ENCODE measurements around the gene NLRX1.
"Not testable (repeated sequence)": the region's sequence is repeated elsewhere in the genome, so short reads cannot be mapped to it uniquely, and the experiment has no call there.

Gene NLRX1

DNA sequence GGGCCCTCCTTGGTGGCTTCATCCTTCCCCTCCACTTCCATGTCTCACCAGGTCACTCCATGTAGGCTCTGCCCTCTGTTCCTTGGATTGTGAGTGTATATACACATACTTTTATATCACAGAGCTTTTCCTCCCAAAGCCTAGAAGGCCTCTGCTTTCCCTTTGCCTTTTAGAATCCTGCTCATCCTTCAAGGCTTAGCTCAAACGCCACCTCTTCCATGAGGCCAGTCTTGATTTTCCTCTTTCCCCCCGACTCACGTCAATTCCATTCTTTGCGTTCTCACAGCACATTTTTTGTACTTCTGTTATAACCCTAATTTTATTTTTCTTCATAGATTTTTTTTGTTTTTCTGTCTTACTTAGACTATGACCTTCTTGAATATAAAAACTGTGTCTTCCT lies 15.9 kb upstream of the NLRX1 start:
- no peak for DNase-seq (ENCODE audit: extremely low read depth in 1 of 2, low read depth in 1 of 2)

DNA sequence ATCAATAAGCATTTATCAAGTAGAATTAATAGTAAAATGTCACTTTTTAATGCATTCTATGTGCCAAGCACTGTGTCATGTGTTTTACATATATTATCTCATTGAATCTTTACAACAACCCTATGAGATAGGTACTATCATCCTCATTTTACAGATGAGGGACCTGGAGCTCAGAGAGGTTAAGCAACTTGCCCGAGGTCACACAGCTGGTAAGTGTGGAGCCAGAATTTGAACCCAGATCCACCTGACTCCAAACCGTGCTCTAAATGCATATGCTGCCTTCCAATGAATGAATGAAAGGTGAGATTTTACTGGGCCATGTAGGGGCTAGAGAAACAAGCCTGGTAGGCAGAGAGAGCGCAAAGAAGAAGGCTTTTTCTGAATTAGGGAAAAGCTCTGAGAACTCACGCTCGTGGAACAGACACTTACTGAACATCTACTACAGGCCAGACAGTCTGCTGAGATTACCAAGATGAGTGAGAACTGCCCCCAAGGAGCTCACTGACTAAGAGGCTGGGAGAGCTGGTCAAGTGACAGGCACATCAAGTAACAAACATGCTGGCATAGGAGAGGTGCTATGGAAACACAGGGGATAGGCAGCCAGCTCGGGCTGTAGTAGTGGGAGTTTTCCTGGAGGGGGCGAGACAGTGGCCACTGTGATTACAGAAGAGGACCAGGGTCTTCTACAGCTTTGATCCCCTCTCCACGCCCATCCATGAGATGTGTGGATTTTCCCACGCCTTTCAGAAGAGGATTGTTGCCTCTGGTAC lies 15.3 kb upstream of the NLRX1 start:
- no peak for DNase-seq (ENCODE audit: extremely low read depth in 1 of 2, low read depth in 1 of 2)

DNA sequence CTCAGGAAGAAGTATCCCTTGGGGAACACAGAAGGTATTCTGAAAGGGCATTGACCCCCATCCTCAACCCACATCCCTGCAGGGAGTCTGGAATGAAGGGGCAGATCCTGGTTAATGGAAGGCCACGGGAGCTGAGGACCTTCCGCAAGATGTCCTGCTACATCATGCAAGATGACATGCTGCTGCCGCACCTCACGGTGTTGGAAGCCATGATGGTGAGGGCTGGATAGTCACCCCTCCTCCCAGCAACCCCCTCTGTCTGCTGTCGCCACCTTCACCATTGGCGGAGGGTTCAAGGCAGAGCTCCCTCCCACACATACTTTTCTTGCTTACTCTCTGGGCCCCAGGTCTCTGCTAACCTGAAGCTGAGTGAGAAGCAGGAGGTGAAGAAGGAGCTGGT lies 14.3 kb upstream of the NLRX1 start:
- DNase-seq (ENCODE audit: extremely low read depth in 1 of 2, low read depth in 1 of 2), result no peak

DNA sequence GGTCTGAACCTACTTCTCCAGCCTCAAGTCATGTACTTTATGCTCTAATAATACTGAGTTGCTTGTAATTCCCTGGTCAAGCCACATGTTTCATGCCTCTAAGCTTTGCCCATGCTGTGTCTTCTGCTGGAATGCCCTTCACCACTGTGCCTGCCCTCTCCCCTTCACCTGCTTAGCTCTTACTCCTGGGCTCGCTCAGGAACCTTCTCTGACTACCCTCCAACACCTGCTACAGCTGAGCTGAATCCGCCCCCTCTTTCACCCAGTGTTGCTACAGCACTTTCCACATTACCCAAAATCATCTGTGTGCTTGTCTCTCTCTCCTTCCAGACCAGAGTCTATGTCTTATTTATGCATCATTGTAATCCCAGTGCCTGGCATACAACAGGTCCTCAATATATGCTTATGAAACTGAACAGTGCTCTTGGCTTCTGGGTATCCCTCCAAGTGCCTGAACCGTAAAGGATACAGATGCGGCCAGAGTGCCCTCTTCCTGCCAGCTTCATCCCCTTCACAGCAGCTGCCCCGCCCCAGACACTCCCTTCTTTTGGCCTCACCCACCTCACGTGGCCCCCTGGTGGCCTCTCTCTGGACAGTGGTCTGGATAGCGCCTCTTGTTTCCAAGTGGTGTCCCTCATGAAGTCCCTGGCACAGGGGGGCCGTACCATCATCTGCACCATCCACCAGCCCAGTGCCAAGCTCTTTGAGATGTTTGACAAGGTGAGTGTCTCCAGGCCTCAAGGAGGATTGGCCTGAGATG lies 12.6 kb upstream of the NLRX1 start:
- DNase-seq (ENCODE audit: extremely low read depth in 1 of 2, low read depth in 1 of 2), result no peak

DNA sequence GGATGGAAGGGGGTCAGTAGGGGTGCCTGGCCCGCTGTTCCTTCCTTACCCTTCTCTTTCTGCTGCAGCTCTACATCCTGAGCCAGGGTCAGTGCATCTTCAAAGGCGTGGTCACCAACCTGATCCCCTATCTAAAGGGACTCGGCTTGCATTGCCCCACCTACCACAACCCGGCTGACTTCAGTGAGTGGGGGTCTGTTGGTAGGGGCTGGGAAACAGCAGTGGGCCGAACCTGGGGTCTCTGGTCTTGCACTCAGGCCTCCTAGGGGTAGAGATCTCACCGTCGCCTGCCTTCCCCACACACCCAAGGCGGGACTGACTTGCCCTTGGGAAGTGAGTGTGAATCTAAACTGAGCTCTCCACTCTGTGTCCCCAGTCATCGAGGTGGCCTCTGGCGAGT lies 12.0 kb upstream of the NLRX1 start:
- DNase-seq (ENCODE audit: extremely low read depth in 1 of 2, low read depth in 1 of 2), result no peak

DNA sequence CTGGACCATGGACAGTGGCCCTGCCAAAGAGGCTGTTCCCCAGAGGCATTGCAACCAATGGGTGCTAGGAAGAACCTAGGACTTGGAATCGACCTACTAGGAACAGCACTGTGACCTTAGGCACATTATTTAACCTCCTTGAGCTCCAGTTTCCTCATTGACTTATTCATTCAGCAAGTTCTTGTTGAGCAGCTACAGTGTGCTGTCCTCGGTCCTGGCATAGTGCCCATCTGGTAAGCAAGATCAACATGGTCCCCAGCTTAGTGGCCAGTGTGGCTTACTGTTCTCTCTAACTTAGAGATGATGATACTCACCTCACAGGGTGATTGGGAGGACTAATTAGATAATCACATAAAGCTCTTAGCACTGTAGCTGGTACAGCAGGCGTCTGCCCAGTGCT lies 11.5 kb upstream of the NLRX1 start:
- no peak for DNase-seq (ENCODE audit: extremely low read depth in 1 of 2, low read depth in 1 of 2)

DNA sequence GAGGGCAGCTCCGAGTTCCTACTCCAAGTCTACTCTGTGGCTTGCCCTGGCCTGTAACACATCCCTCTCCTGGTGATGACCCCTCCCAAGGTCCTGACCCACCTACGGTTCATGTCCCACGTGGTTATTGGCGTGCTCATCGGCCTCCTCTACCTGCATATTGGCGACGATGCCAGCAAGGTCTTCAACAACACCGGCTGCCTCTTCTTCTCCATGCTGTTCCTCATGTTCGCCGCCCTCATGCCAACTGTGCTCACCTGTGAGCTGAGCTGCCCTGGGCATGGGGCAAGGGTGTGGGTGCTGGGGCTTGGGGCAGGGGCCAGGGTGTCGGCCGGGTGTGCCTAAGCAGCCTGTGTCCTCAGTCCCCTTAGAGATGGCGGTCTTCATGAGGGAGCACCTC lies 10.1 kb upstream of the NLRX1 start:
- no peak for DNase-seq (ENCODE audit: extremely low read depth in 1 of 2, low read depth in 1 of 2)

DNA sequence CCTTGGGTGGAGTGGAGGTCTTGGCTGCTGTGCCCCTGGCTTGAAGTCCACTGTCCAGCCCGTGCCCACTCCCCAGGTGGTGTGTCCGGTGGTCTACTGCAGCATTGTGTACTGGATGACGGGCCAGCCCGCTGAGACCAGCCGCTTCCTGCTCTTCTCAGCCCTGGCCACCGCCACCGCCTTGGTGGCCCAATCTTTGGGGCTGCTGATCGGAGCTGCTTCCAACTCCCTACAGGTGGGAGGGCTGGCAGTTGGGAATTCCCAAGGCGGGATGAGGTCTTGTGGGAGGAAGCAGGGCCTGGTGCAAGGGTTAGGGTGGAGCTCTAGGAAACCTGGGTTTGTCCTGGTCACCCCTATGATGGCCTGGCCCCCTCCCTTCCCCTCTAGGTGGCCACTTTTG lies 8.4 kb upstream of the NLRX1 start:
- DNase-seq (ENCODE audit: extremely low read depth in 1 of 2, low read depth in 1 of 2), result no peak

DNA sequence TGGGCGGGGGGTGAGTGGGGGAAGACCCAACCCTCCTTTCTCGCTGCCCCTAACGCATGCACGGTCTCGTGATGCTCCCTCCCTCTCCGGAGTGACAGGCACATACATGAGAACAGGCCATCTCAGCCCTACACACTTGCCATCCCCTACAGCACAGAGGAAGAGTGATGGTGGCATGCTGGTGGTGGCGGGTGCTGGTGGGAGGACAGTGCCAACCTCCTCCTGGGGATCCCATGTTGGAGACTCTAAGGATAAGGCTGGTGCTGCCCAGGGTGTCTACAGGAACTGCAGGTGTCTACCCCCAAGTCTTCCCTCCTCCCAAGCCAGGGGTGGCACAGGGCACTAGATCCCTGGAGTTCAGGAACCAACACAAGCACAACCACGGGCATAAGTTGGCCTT lies 6.7 kb upstream of the NLRX1 start:
- no peak for DNase-seq (ENCODE audit: extremely low read depth in 1 of 2, low read depth in 1 of 2)

DNA sequence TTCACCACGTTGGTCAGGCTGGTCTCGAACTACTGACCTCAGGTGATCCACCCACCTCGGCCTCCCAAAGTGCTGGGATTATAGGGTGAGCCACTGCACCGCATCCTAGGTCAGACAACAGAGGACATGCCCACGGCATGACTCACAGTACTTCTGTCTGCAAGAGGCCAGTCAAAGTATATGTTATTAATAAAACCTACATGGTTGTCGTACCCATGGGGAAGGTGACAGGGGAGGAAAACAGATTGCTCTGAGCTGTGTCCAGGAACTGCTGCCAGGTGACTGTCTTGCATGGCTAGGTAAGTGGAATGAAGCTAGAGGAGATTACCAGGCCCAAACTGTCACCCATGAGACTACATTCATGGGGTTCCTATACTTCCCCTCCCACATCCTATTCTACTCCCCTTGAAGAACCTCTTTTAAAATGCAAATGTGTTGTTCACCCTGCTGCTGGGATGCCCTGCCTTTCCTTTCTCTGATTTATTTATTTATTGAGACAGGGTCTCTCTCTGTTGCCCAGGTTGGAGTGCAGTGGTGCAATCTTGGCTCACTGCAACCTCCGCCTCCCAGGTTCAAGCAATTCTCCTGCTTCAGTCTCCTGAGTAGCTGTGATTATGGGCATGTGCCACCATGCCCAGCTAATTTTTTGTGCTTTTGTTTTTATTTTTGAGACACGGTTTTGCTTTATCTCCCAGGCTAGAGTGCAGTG lies 2.0 kb upstream of the NLRX1 start:
- no peak for DNase-seq (ENCODE audit: extremely low read depth in 1 of 2, low read depth in 1 of 2)

DNA sequence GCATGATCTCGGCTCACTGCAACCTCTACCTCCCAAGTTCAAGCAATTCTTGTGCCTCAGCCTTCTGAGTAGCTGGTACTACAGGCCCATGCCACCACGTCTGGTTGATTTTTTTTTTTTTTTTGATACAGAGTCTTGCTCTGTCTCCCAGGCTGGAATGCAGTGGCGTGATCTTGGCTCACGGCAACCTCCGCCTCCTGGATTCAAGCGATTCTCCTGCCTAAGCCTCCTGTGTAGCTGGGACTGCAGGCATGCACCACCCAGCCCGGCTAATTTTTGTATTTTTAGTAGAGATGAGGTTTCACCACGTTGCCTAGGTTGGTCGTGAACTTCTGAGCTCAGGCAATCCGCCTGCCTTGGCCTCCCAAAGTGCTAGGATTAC lies 1.5 kb upstream of the NLRX1 start:
- DNase-seq (ENCODE audit: extremely low read depth in 1 of 2, low read depth in 1 of 2), result not testable (repeated sequence)

DNA sequence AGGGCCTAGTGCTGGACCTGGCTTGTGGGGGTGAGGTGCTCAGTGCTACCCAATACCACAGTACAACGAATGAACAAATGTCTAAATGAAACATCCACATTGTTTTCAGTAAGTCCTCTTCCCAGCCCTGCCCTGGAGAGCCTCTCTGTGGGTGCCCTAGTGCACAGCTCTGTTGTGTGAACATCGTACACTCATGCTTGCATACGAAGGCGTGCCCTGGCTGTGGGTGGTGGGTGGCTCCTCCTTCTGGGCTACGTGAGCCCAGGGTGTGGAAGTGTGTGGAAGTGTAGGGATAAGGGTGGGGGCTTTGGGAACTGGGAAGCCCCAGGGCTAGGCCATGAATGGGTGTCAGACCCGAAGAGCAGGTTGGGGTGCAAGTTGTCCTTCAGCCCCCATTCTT lies 592 bp upstream of the NLRX1 start:
- no peak for DNase-seq (ENCODE audit: extremely low read depth in 1 of 2, low read depth in 1 of 2)

DNA sequence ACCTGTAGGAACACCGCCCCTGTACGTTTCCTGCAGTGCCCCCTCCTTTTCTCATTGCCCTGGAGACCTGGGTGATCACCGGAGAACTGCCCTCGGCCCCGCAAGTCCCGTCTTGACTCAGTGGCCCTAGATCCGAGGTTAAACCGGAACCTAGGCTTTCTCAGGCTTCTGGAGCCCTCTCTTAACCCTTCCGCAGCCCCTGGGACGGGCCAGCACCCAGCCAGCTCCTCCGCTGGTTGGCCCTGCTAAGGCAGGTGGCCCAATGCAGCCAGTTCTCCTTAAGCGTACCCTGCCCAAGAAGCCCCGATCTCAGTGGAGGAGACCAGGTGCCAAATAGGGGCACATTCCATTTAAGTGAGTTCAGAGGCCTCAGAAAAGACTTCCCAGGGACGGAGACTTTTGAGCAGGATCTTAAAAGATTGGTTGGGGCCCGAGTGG lies 776 bp downstream of the NLRX1 start:
- no peak for DNase-seq (ENCODE audit: extremely low read depth in 1 of 2, low read depth in 1 of 2)

DNA sequence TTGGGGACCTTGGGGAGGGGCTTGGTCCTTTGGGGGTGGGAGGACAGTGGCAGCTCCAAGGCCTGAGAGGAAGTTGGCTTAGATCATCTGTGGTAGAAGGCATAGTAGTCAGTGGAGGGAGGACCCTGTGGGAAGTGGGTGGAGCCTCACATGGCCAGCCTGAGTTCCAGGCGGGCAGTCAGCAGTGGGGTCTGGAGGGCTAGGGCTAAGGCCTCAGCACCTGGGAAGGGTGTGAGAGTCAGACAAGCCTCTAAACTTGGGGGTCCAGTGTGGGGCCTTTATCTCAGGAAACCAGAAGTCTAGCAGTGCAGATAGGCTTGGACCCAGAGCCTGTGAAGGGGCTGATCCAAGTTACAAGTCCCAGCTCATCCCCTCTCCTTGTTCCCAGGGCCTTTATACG lies 4.0 kb downstream of the NLRX1 start:
- DNase-seq (ENCODE audit: extremely low read depth in 1 of 2, low read depth in 1 of 2), result no peak

DNA sequence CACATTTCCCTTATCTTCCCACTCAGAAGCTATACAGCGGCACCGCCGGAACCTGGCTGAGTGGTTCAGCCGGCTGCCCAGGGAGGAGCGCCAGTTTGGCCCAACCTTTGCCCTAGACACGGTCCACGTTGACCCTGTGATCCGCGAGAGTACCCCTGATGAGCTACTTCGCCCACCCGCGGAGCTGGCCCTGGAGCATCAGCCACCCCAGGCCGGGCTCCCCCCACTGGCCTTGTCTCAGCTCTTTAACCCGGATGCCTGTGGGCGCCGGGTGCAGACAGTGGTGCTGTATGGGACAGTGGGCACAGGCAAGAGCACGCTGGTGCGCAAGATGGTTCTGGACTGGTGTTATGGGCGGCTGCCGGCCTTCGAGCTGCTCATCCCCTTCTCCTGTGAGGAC lies 4.9 kb downstream of the NLRX1 start:
- DNase-seq (ENCODE audit: extremely low read depth in 1 of 2, low read depth in 1 of 2), result no peak

DNA sequence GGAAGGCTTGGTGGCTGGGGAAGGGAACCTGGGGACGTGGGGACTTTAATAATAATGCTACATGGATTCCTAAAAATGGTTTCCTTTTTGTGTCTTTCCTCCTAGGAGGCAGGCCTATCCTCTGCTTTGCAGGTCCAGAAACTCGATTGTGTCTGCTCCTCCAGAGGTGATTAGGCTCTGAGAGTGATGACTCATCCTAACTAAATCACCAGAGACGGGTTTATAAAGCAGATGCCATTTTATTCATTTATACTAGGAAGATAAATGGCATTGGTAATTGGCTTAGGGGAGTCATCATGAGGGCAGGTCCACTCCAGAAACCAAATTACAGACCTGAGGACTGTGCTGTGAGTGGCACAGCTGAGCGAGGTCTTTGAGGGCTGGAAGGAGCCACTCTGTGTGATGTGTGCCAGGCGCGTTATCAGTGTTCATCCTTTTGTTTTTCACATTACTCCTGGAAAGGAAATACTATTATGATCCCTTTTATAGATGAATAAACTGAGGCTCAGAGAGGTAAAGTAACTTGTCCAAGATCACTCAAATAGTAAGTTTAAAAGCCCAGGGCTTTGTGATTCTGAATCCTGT lies 7.1 kb downstream of the NLRX1 start:
- DNase-seq (ENCODE audit: extremely low read depth in 1 of 2, low read depth in 1 of 2), result no peak

DNA sequence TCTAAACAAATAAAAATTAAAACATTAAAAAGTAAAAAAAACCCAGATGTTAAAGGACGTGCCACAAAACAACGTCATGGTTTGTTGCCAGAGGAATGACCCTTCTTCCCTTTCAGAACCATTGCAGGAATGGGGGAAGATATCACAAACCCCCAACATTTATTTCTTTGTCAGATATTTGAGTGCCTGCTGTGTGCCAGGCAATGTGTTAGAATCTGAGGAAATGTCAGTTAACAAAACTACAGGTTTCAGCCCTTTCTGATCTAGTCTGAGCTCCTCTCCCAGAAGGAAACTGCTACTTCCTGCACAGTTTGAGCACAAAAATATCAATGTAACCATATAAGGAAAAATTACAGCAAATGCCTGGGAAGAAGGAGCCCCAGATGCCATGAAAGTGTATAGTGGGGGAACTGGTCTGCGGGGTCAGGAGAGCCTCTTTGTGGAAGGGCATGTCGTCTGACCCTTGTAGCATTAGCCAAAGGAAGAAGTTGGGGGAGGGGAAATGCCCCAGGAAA lies 9.7 kb downstream of the NLRX1 start:
- no peak for DNase-seq (ENCODE audit: extremely low read depth in 1 of 2, low read depth in 1 of 2)

DNA sequence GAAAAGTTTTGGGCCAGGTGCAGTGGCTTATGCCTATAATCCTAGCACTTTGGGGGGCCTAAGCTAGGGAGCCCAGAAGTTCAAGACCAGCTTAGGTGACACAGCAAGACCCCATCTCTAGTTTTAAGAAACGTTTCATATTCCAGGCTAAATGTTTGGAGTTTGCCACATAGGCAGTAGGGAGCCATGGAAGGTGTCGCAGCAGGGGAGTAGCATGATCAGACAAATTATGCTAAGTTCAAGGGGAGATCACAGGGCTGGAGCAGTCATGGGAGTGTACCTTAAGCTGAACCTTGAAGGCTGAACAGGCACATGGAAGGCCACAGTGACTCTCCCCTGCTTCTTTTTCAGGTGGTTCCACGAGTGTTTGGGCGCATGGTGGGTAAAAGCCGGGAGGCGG lies 10.8 kb downstream of the NLRX1 start:
- DNase-seq (ENCODE audit: extremely low read depth in 1 of 2, low read depth in 1 of 2), result no peak

DNA sequence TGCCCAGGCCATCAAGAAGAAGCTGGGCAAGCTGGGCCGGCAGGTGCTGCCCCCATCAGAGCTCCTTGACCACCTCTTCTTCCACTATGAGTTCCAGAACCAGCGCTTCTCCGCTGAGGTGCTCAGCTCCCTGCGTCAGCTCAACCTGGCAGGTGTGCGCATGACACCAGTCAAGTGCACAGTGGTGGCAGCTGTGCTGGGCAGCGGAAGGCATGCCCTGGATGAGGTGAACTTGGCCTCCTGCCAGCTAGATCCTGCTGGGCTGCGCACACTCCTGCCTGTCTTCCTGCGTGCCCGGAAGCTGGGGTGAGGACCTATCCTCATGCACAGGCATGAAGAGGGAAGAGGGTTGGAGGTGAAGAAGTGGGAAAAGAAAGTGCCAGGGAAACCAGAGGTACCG lies 11.5 kb downstream of the NLRX1 start:
- no peak for DNase-seq (ENCODE audit: extremely low read depth in 1 of 2, low read depth in 1 of 2)

DNA sequence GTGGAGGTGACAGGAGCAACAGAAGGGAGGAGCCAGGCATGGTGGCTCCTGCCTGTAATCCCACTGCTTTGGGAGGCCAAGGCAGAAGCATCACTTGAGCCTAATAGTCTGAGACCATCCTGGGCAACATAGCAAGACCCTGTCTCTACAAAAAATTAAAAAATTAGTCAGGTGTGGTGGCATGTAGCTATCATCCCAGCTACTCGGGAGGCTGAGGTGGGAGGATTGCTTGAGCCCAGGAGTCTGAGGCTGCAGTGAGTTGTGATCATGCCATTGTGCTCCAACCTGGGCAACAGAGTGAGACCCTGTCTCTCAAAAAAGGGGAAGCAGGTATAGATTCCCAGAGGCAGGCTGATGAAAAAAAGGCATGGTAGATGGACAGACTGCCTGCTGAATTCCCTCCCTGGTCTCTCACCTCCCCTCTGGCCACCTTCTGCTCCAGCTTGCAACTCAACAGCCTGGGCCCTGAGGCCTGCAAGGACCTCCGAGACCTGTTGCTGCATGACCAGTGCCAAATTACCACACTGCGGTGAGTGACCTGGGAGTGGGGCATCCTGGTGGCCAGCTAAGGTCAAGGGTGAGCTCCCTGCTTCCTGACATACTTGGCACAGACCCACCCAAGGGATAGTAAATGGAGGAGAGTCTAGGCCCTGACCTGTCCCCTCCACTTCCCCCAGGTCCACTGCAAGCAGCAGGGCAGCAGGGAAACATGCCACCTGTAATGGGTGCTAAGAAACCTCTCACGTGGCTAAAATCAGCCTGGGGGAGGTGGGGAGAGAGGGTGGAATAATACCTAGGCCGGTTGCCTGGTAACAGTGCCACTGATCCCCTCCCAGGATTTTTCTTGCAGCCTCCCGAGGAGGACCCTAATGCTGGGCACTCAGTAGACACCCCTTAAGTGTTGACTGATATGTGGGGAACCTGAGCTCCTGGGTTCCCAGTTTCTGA lies 12.5 kb downstream of the NLRX1 start:
- no peak for DNase-seq (ENCODE audit: extremely low read depth in 1 of 2, low read depth in 1 of 2)

Data from activated CD8-positive, alpha-beta memory T cell treated with anti-CD3 and anti-CD28 coated beads for 1 hour (primary cell).